ENCODE results near the gene PRAME. TPM values are rescaled to one million over a fixed set of nuclear protein-coding genes. Genes with fewer than 3 reads are reported as not detected.

Gene PRAME
- total RNA-seq, 1 donor from 2014 or later, result not detected

DNA sequence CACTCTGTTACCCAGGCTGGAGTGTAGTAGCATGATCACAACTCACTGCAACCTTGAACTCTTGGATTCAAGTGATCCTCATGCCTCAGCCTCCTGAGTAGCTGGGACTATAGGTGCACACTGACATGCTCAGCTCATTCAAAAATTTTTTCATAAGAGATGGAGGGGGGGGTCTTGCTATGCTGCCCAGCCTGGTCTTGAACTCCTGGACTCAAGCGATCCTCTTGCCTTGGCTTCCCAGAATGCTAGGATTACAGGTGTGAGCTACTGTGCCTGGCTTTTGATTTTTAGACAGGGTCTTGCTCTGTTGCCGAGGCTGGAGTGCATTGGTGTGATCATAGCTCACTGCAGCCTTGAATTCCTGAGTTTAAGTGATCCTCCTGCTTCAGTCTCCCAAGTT, 14.0 kb downstream of the PRAME start:
- Mint-ChIP-seq H3K27ac (ENCODE audit: unreplicated experiment) (no peak overlapping the region), H3K27me3 (ENCODE audit: low read depth) (peaks cover 10% of the 10 kb centered on the region), H3K36me3 (ENCODE audit: low read depth) (no peaks in the 10 kb centered on the region), H3K4me1 (ENCODE audit: low read depth) (no peaks in the 10 kb centered on the region), H3K9me3 (ENCODE audit: low read depth) (peaks cover 2% of the 10 kb centered on the region), H3K4me3 (ENCODE audit: unreplicated experiment) (no peak overlapping the region)
- TF ChIP-seq, protein P1, sequence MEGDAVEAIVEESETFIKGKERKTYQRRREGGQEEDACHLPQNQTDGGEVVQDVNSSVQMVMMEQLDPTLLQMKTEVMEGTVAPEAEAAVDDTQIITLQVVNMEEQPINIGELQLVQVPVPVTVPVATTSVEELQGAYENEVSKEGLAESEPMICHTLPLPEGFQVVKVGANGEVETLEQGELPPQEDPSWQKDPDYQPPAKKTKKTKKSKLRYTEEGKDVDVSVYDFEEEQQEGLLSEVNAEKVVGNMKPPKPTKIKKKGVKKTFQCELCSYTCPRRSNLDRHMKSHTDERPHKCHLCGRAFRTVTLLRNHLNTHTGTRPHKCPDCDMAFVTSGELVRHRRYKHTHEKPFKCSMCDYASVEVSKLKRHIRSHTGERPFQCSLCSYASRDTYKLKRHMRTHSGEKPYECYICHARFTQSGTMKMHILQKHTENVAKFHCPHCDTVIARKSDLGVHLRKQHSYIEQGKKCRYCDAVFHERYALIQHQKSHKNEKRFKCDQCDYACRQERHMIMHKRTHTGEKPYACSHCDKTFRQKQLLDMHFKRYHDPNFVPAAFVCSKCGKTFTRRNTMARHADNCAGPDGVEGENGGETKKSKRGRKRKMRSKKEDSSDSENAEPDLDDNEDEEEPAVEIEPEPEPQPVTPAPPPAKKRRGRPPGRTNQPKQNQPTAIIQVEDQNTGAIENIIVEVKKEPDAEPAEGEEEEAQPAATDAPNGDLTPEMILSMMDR (IDR thresholded peaks at IDR 0.05), result no peak
- no peak for DNase-seq (ENCODE audit: low spot score)

DNA sequence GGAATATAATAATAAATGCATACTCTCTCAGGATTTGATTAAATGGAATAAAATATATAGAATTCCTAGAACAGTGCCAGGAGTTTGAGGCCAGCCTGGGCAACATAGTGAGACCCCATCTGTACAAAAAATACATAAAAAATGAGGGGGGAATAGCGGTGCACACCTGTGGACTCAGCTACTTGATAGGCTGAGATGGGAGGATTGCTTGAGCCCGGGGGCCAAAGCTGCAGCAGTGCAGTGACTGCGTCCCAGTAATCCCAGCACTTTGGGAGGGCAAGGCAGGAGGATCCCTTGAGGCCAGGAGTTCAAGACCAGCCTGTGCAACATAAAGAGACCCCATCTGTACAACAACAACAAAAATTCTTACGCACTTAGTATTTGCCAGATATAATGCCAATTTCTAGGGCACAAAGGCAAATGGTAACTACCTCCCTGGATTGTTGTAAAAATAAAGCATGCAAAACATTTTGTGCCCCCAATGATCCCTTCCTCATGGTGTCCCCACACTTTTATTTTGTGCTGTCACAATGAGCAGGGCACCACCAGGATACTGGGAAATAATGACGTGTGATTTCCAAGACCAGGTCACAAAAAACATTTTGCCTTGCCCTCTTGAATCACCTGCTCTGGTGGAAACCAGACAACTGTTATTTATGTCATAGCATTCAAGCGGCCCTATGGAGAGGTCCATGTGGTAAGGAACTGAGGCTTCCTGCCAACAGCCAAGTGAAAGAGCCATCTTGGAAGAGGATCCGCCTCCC, 20.7 kb downstream of the PRAME start:
- TF ChIP-seq, protein P1 (IDR thresholded peaks at IDR 0.05), result no peak
- Mint-ChIP-seq H3K27me3 (ENCODE audit: low read depth) (peaks cover 12% of the 10 kb centered on the region), H3K27ac (ENCODE audit: unreplicated experiment) (no peak overlapping the region), H3K9me3 (ENCODE audit: low read depth) (peaks cover 3% of the 10 kb centered on the region), H3K4me1 (ENCODE audit: low read depth) (no peaks in the 10 kb centered on the region), H3K4me3 (ENCODE audit: unreplicated experiment) (no peak overlapping the region), H3K36me3 (ENCODE audit: low read depth) (no peaks in the 10 kb centered on the region)
- DNase-seq (ENCODE audit: low spot score), result no peak

DNA sequence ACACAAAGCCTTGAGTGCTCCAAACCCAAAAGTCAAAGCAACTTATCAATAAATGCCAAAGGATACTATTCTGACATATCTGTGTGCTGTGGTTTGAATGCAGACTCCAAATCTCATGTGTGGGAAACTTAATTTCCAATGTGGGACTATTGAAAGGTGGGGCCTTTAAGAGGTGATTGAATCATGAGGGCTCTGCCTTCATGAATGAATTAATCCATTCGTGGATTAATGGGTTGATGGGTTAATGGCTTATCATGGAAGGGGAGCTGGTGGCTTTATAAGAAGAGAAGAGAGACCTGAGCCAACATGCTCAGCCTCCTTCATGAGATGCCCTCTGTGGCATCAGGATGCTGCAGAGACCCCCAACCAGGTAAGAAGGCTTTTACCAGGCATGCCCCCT, 22.1 kb downstream of the PRAME start:
- Mint-ChIP-seq H3K27ac (ENCODE audit: unreplicated experiment) (no peak overlapping the region), H3K4me3 (ENCODE audit: unreplicated experiment) (no peak overlapping the region), H3K9me3 (ENCODE audit: low read depth) (peaks cover 3% of the 10 kb centered on the region), H3K36me3 (ENCODE audit: low read depth) (no peaks in the 10 kb centered on the region), H3K27me3 (ENCODE audit: low read depth) (peaks cover 12% of the 10 kb centered on the region), H3K4me1 (ENCODE audit: low read depth) (no peaks in the 10 kb centered on the region)
- DNase-seq (ENCODE audit: low spot score), result no peak
- TF ChIP-seq, protein P1 (IDR thresholded peaks at IDR 0.05), result no peak

DNA sequence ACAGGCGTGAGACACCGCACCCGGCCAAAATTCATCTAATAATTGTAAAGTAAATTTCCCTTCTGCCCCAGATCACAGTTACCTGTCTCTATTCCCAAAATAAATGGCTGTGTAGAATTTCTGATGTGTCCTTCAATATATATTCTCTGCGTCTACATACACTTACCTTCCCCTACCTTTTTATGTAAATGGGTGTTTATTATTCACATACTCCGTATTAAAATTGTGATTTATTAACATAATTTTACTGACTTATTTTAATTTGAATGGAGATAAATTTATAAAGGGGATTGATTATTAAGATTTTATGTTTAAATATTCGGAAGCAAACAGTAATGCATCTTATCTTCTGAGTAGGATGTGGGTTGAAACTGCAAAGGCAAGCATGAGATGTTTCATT, 22.6 kb downstream of the PRAME start:
- Mint-ChIP-seq H3K4me3 (ENCODE audit: unreplicated experiment) (no peak overlapping the region), H3K27me3 (ENCODE audit: low read depth) (peaks cover 12% of the 10 kb centered on the region), H3K4me1 (ENCODE audit: low read depth) (no peaks in the 10 kb centered on the region), H3K36me3 (ENCODE audit: low read depth) (no peaks in the 10 kb centered on the region), H3K9me3 (ENCODE audit: low read depth) (peaks cover 3% of the 10 kb centered on the region), H3K27ac (ENCODE audit: unreplicated experiment) (no peak overlapping the region)
- DNase-seq (ENCODE audit: low spot score), result no peak
- TF ChIP-seq, protein P1 (IDR thresholded peaks at IDR 0.05), result no peak

DNA sequence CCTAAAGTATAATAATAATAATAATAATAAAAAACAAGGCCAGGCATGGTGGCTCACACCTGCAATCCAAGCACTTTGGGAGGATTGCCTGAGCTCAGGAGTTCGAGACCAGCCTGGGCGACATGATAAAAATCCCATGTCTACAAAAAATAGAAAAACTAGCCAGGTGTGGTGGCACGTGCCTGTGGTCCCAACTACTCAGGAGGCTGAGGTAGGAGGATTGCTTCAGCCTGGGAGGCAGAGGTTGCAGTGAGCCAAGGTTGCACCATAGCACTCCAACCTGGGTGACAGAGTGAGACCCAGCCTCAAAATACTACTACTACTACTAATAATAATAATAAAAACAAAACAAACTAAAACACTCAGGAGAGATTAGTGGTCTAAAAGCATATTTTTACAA, 23.4 kb downstream of the PRAME start:
- no peak overlapping the region for H3K27ac Mint-ChIP-seq (ENCODE audit: unreplicated experiment)
- H3K4me1 Mint-ChIP-seq (ENCODE audit: low read depth), result no peaks in the 10 kb centered on the region
- H3K9me3 Mint-ChIP-seq (ENCODE audit: low read depth), result peaks cover 3% of the 10 kb centered on the region
- no peak for DNase-seq (ENCODE audit: low spot score)
- no peak overlapping the region for H3K4me3 Mint-ChIP-seq (ENCODE audit: unreplicated experiment)
- TF ChIP-seq, protein P1 (IDR thresholded peaks at IDR 0.05), result no peak
- H3K27me3 Mint-ChIP-seq (ENCODE audit: low read depth), result peaks cover 12% of the 10 kb centered on the region
- no peaks in the 10 kb centered on the region for H3K36me3 Mint-ChIP-seq (ENCODE audit: low read depth)

All from chondrocyte (in vitro differentiated cells).